Measurements from ENCODE around the gene HNRNPUL2.

The HNRNPUL2 gene

DNA sequence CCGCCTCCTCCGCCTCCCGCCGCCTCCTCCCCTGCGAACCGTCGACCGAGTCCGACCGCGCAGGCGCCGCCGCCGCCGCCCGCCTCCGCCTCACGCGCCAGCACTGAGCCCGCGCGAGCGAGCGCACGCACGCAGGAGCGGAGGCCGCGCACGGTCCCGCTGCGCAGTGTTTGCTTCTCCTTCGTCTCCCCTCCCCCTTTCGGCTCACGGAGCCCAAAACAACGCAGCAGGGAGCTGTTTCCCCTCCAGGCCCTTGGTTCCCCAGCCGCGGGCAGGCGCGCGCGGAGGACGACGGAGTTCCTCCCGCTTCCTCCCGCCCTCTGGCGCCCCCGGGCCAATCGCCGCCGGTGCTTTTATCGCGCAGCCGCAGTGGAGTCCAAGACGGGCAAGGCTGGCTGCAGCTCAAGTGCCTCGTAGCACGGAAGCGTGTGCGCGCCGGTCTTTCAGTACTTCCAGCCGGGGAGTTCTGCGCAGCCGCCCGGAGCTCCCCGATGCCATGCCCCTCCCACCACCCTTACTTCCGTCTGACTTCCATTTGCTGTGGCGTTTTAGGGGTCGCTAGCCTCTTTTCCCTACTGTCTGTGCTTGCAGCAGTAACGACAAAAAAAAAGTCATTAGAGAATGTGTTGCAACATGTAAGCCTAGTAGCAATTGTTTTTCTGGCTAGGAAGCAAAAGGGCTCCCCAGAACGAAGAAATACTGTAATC, at the start of gene HNRNPUL2:
HNRNPUL2 (minus strand) TSS at position 293 of the 707 bp plus-strand sequence. CDS start 301 bp downstream, outside the sequence.
- TF ChIP-seq, protein P1, sequence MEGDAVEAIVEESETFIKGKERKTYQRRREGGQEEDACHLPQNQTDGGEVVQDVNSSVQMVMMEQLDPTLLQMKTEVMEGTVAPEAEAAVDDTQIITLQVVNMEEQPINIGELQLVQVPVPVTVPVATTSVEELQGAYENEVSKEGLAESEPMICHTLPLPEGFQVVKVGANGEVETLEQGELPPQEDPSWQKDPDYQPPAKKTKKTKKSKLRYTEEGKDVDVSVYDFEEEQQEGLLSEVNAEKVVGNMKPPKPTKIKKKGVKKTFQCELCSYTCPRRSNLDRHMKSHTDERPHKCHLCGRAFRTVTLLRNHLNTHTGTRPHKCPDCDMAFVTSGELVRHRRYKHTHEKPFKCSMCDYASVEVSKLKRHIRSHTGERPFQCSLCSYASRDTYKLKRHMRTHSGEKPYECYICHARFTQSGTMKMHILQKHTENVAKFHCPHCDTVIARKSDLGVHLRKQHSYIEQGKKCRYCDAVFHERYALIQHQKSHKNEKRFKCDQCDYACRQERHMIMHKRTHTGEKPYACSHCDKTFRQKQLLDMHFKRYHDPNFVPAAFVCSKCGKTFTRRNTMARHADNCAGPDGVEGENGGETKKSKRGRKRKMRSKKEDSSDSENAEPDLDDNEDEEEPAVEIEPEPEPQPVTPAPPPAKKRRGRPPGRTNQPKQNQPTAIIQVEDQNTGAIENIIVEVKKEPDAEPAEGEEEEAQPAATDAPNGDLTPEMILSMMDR (IDR thresholded peaks at IDR 0.05), result no peak

DNA sequence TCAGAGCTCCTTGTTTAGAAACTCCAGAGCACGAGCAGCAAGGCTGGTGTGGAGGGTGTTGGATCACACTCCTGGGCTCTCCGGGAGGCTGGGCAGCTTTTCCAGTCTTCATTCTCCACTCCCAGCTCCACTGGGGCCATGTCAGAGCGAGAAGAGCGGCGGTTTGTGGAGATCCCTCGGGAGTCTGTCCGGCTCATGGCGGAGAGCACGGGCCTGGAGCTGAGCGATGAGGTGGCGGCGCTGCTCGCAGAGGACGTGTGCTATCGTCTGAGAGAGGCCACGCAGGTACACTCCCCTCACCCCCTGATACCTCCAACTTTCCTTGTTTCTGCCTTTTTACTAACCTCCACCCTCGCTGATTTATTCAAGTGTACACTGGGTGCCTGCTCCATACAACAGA, 48.4 kb upstream of the HNRNPUL2 start:
- TF ChIP-seq, protein P1 (IDR thresholded peaks at IDR 0.05), result no peak

DNA sequence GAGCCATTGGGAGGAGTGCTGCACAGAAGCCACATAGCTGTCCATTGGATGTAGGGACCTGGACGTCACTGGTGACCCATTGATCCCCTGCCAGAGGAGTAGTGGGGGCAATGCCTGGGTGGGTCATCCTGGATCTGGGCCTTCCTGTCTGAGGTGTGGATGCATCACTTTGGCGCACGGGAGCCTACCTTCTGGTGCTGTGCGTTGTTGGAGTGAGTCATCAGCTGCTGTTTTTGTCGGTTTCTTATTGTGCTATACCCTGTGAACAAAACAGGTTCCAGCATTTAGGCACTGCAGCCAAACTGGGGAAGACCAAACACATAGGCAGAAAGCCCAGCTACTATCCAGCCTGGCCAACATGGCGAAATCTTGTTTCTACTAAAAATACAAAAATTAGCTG, 47.1 kb upstream of the HNRNPUL2 start:
- TF ChIP-seq, protein P1 (IDR thresholded peaks at IDR 0.05), result no peak

DNA sequence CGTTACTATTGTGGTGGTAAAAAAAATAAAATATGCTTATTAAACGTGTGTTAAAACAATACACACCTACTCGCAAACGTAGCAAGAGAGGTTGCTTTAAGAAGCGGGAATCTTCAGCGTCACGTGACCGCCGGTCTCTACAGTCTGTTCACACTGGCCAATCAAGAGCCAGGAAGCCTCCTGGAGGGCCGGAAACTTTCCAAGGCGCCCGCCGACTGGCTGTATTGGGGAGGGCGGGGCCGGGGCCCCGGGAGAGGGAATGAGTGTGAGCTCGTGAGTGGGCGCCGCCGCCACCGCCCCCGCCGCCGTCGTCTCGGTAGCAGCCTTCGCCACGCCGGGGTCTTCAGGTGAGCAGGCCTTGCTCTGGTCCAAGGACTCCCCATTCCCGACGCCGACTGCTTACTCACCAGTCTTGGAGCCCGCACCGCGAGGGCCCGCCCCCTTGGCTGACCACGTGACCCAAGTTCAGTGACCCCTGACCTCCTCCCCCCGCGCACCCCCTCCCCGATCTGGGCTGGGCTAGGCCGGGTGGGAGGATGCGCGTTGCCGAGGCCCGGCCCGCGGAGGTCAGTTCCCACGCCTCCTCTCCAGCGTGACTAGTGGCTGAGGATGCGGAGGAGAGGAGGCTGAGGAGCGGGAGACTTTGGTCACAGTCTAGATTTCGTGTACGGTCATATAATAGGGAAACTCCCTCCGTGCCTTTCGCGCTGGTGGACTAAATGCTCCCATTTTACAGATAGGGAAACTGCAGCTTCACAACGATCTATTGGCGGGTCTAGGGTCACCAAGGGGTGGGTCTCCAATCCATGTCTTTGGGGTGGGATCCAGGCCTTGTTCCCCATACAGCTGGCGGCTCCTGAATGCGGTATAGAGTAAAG, 44.1 kb upstream of the HNRNPUL2 start, which contains the start of gene TAF6L:
TAF6L (plus strand) TSS at position 253 of the 878 bp plus-strand sequence. CDS start 4,388 bp downstream, outside the sequence.
- TF ChIP-seq, protein P1 (IDR thresholded peaks at IDR 0.05), result no peak

DNA sequence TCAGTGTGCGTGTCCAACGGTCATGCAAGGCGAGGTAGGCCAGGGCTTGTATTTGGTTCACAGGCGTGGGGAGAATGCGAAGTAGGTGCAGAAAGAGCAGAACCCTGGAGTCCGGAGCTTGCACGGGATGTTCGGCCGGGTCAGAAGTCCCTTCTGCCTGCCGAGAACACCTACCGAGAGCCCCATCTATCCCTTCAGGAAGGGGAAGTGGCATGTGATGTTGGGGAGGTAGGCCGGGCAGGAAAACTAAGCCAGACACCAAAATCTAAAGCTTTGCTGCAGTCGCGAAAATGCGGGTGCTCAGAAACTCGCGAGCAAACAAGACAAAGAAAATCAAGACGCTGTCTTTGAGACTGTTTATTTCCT, 43.5 kb upstream of the HNRNPUL2 start:
- TF ChIP-seq, protein P1 (IDR thresholded peaks at IDR 0.05), result no peak

DNA sequence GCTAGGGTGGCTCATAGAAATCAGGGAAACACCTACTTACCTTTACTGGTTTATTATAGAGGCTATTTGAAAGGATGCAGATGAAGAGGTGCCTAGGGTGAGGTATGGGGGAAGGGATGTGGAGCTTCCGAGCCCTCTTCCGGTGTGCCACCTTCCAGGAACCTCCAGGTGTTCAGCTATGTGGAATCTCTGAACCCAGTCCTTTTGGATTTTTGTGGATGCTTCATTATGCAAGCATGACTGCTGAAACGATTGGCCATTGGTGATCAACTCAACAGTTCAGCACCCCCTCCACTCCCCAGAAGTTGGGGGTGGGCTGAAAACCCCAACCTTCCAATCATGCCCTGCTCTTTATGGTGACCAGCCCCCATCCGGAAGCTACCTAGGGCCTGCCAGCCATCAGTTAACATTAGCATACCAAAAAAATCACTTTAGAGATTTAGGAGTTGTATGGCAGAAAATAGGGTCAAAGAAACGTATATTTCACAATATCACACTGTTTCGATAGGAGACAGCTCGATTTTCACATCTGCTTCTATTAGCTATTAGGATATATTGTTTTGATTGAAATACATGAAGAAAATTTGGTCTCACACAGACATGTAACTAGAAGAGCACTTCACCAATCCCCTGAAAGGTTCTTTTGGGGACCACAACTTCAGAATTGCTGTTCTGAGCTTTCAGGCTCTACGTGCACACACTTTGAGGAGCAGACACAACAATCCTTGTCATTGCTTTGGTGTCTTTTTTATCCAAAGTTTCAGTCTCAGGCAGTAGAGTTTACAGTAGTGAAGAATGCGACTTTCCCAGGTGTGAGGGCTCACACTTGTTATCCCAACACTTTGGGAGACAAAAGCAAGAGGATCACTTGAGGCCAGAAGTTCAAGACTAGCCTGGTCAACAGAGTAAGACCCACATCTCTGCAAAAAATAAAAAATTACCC, 30.9 kb upstream of the HNRNPUL2 start:
- TF ChIP-seq, protein P1 (IDR thresholded peaks at IDR 0.05), result no peak

DNA sequence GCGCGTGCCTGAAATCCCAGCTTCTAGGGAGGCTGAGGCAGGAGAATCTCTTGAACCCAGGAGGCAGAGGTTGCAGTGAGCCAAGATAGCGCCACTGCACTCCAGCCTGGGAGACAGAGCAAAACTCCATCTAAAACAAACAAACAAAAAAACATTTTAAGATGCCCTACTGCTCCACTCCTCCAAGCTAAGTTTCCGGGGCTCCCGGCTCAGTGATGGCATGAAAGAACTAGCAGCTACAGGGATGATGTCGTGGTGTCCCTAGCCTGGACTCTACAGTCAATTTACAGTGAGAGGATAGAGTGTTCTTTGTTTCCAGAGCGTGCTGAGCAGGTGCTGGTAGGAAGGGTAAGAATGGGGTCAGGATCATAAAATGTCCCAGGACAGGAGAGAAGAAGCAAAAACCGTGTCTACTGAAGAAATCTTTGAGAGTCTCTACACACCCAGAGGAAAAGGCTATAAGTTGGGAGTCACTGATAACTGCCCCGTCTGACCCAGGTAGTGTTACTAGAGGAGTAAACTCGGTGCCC, 27.9 kb upstream of the HNRNPUL2 start:
- TF ChIP-seq, protein P1 (IDR thresholded peaks at IDR 0.05), result no peak
